ENCODE measurements around the gene BABAM1. TPM values are rescaled to one million over a fixed set of nuclear protein-coding genes. Genes with fewer than 3 reads are reported as not detected.

The BABAM1 gene
- total RNA-seq, 4 donors from 2014 or later: 72.2 to 92.3 (median 82.5) TPM

DNA sequence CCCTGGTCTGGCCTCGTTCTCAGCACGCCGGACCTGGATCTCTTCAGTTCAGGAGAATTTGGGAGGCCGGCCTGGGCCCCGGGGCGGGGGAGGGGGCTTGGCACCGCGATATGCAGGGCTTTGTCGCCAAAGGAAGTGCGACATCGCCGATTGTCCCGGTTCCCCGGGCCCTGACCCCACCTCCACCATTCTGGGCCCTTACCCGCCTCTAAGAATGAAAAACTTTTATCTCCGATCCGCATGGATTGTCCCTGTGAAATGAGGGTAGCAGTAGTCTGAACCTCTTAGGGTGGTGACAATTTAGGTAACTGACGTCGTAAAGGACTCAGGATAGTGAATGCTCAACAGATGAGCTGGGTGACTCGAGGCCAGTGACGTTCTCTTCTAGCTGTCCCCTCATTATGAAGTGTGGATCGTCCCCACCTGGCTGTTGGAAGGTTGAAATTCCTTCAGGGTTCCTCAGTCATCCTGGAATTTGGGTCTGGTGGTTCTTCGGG, 42.8 kb downstream of the BABAM1 start:
- Histone ChIP-seq H3K4me1 (peaks cover 43 to 72% (median 62%) of the 10 kb centered on the region in 4 donors), H3K9me3 (no peaks in the 10 kb centered on the region), H3K36me3 (peaks cover 9 to 35% (median 18%) of the 10 kb centered on the region in 4 donors), H3K4me3 (peak overlapping the region; percentile 77 to 95 (median 93)), H3K27ac (replicated peaks in 1 of 4) (peak overlapping the region; percentile 75 to 92 (median 80)), H3K27me3 (peaks cover 0 to 9% (median 0%) of the 10 kb centered on the region in 4 donors)
- 10% methylated on average over 11 of the region's 23 CpGs for WGBS
- intact Hi-C loops (cut with DNase I): no loop called here
- DNase-seq (ENCODE audit: extremely low spot score): no peak
- TF ChIP-seq EP300 (IDR thresholded peaks at IDR 0.05): no peak
- no peak for TF ChIP-seq POLR2A (IDR thresholded peaks at IDR 0.05; ENCODE audit: low read depth)
- no peak for TF ChIP-seq POLR2AphosphoS5 (IDR thresholded peaks at IDR 0.05)
- no peak for TF ChIP-seq CTCF (IDR thresholded peaks at IDR 0.05)

GRCh38 chr19:17311455-17312188, 44.4 kb downstream of the BABAM1 start:
- H3K9me3 ChIP-seq: no peaks in the 10 kb centered on the region
- 72% methylated on average over 10 of the region's 11 CpGs for WGBS
- H3K4me1 ChIP-seq: peaks cover 32 to 59% (median 50%) of the 10 kb centered on the region in 4 donors
- intact Hi-C loops (cut with DNase I): no loop called here
- H3K27ac ChIP-seq (replicated peaks in 1 of 4): no peak overlapping the region
- TF ChIP-seq POLR2A (IDR thresholded peaks at IDR 0.05; ENCODE audit: low read depth) (no peak), POLR2AphosphoS5 (IDR thresholded peaks at IDR 0.05) (no peak), EP300 (IDR thresholded peaks at IDR 0.05) (no peak), CTCF (IDR thresholded peaks at IDR 0.05) (no peak)
- peaks cover 19 to 48% (median 32%) of the 10 kb centered on the region in 4 donors for H3K36me3 ChIP-seq
- no peak for DNase-seq (ENCODE audit: extremely low spot score)
- H3K27me3 ChIP-seq: no peaks in the 10 kb centered on the region
- no peak overlapping the region for H3K4me3 ChIP-seq

DNA sequence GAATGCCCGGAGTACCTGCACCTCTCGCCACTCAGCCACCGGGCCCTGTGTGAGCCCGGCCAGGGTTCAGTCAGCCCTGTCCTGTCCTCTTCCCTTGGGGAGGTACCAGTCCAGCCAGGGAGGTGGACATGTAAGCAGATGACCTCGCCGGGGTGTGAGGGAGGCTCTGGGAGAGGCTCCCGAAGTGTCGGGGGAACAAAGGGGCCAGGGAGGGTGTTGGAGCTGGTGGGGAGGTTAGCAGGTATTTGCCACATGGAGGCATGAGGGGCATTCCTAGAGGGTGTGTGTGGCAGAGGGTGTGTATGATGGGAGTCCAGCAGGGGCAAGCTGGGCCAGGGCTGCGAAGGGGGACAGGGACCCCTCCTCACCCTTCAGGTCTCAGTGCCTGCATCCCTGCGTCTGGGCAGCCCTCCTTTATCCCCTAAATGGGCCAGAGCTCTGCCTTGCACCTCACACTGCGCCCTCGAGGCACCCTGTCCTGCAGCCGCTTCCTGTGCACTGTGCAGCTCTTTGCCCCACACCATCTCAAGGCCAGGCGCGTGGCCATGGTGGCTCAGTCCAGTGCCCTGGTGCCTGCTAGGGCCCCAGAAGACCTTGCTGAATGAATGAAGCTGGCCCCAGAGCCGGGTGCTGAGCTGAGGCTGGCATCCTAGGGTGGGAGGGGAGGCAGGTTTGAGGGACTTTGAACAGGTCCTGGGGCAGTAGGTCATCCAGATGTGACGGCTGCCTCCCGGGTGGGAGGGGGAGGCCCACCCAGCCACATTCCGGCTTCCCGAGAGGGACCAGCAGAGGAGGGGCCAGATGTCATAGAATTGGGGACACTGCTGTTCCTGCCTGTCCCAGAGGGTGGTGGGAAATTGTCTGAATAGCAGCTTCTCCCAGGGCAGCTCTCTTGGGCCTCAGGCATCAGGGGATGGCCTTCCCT, 45.2 kb downstream of the BABAM1 start:
- whole genome bisulfite sequencing: 86% methylated on average over 17 of the region's 20 CpGs
- Histone ChIP-seq H3K4me3 (no peak overlapping the region), H3K4me1 (peaks cover 24 to 51% (median 42%) of the 10 kb centered on the region in 4 donors), H3K9me3 (no peaks in the 10 kb centered on the region), H3K27ac (replicated peaks in 1 of 4) (no peak overlapping the region), H3K36me3 (peaks cover 25 to 56% (median 38%) of the 10 kb centered on the region in 4 donors), H3K27me3 (no peaks in the 10 kb centered on the region)
- no peak for DNase-seq (ENCODE audit: extremely low spot score)
- intact Hi-C loops (cut with DNase I): no loop called here
- TF ChIP-seq POLR2AphosphoS5 (IDR thresholded peaks at IDR 0.05) (no peak), CTCF (IDR thresholded peaks at IDR 0.05) (no peak), POLR2A (IDR thresholded peaks at IDR 0.05; ENCODE audit: low read depth) (no peak), EP300 (IDR thresholded peaks at IDR 0.05) (no peak)

- DNase-seq (ENCODE audit: extremely low spot score): no peak
- no peak overlapping the region for H3K4me3 ChIP-seq
- peaks cover 25 to 71% (median 50%) of the 10 kb centered on the region in 4 donors for H3K36me3 ChIP-seq
- WGBS: 94% methylated on average over 19 of the region's 19 CpGs
- H3K27ac ChIP-seq (replicated peaks in 1 of 4): no peak overlapping the region
- TF ChIP-seq EP300 (IDR thresholded peaks at IDR 0.05): no peak
- no peak for TF ChIP-seq POLR2A (IDR thresholded peaks at IDR 0.05; ENCODE audit: low read depth)
- no peak for TF ChIP-seq POLR2AphosphoS5 (IDR thresholded peaks at IDR 0.05)
- intact Hi-C loops (cut with DNase I): no loop called here
- H3K4me1 ChIP-seq: peaks cover 20 to 34% (median 29%) of the 10 kb centered on the region in 4 donors
- no peaks in the 10 kb centered on the region for H3K27me3 ChIP-seq
- no peaks in the 10 kb centered on the region for H3K9me3 ChIP-seq
Observed at GRCh38 chr19:17314007-17314593, 46.9 kb downstream of the BABAM1 start.
